ENCODE data around the gene TMEM255A.

GRCh38 chrX:120336899-120337298 lies 25.6 kb upstream of the TMEM255A start:
- TF ChIP-seq CTCF (IDR thresholded peaks at IDR 0.05; ENCODE audit: low read depth, low read length) (no peak), MYC (IDR thresholded peaks at IDR 0.05; ENCODE audit: low read depth, low read length) (no peak)

Data from NB4 (cell line).